ENCODE results near the gene CELF4.

GRCh38 chr18:37496568-37496967, 69.0 kb downstream of the CELF4 start:
- no peak for TF ChIP-seq CTCF (conservative IDR thresholded peaks at IDR 0.05; ENCODE audit: low read depth, low read length)
- TF ChIP-seq POLR2A (IDR thresholded peaks at IDR 0.05; ENCODE audit: low read depth, low read length) = no peak
- TF ChIP-seq RAD21 (IDR thresholded peaks at IDR 0.05; ENCODE audit: low read length) = no peak
- TF ChIP-seq MXI1 (IDR thresholded peaks at IDR 0.05; ENCODE audit: borderline replicate concordance, low read depth, low read length) = no peak
- TF ChIP-seq CEBPB (IDR thresholded peaks at IDR 0.05; ENCODE audit: low read depth, low read length) = no peak
- TF ChIP-seq SMC3 (IDR thresholded peaks at IDR 0.05; ENCODE audit: low read depth, low read length) = no peak
